HG03025 (cell line): ENCODE data around the gene NKAIN1.
"Not testable (repeated sequence)": the region's sequence is repeated elsewhere in the genome, so short reads cannot be mapped to it uniquely, and the experiment has no call there.

ENCODE experiments used
- ATAC-seq: cut with Tn5 transposase; IDR thresholded peaks from one replicate; pipeline ENCODE4 v1.9.1; 2021; ENCODE audit warnings: mild to moderate bottlenecking, moderate library complexity; ENCODE audit not compliant: unreplicated experiment, low FRiP score

The NKAIN1 gene

GRCh38 chr1:31155216-31155806, 84.4 kb downstream of the NKAIN1 start:
- no peak for ATAC-seq

GRCh38 chr1:31154632-31155215, 85.0 kb downstream of the NKAIN1 start:
- ATAC-seq, result no peak

GRCh38 chr1:31154000-31154631, 85.6 kb downstream of the NKAIN1 start:
- no peak for ATAC-seq

- ATAC-seq, result no peak
Observed at GRCh38 chr1:31153423-31153822, 86.3 kb downstream of the NKAIN1 start.

DNA sequence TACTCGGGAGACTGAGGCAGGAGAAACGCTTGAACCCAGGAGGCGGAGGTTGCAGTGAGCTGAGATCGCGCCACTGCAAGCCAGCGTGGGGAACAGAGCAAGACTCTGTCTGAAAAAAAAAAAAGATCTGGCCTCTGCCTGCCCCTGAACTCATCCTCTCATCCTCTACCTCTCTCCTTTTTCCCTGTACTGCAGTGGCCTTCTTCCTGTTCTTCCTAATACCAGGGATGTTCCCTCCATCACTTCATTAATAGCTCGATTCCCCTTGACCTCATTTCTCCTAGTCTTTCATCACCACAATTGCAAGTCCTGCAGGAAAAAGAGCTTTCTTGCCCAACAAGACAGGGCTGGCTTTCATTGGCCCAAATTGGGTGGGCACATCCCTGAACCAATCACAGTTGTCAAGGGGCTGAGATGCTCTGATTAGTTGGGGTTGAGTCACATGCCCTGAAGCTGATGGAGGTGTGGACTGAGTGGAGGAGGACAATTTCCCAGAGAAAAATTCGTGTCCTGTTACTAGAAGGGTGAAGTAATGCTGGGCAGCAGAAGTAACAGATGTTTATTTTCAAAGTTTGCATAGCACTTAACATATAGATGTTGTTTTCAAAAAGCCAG, 87.4 kb downstream of the NKAIN1 start:
- ATAC-seq, result no peak

DNA sequence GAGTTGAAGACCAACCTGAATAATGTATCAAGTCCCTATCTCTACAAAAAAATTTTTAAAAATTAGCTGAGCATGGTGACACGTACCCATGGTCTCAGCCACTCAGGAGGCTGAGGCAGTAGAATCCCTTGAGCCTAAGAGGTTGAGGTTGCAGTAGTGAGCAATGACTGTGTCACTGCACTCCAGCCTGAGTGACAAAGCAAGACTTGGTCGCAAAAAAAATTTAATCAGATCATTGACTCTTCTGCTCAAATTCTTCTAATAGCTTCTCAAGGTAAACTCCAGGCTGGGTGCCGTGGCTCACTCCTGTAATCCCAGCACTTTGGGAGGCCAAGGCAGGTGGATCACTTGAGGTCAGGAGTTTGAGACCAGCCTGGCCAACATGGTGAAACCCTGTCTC, 88.3 kb downstream of the NKAIN1 start:
- ATAC-seq, result no peak

- ATAC-seq, result no peak
Observed at GRCh38 chr1:31148409-31148808, 91.3 kb downstream of the NKAIN1 start.

GRCh38 chr1:31145648-31146047, 94.0 kb downstream of the NKAIN1 start:
- no peak for ATAC-seq

DNA sequence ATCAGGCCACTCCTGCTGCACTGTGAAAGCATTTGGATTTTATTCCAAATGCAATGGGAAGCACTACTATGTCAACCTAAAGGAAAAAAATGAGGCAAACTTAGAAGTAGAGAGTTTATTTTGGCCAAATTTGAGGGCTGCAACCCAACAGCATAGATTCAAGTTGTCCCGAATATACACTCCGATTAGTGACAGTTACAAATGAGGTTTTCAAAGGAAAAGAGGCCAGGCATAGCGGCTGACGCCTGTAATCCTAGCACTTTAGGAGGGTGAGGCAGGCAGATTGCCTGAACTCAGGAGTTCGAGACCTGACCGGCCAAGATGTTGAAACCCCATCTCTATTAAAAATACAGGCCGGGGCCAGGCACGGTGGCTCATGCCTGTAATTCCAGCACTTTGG, 95.2 kb downstream of the NKAIN1 start:
- ATAC-seq, result no peak

DNA sequence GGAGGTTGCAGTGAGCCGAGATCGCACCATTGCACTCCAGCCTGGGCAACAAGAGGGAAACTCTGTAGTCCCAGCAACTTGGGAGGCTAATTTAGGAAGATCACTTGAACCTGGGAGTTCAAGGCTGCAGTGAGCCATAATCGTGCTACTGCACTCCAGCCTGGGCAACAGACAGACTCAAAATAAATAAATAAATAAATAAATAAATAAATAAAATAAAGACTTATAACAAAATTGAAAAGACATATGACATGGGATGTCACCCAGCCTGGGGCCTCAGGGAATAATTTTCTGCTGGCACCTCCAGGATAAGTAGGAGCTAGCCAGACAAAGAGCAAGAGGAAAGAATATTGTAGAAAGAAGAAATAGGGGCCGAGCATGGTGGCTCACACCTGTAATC, 96.2 kb downstream of the NKAIN1 start:
- ATAC-seq, result no peak

DNA sequence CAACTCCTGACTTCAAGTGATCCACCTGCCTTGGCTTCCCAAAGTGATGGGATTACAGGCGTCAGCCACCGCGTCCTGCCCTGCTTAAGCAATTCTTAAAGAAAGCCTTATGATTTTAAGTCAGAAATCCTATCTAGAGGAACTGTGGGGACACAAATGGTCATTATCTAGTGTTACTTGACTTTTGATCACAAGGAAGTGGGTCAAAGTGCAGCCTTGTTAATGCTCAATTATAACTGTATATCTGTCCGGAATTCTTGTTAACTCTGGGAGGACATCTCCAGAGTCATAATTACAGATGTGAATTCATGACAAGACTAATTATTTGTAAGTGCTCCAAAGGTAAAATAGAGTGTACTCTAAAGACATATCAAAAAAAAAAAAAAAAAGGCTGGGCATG, 97.3 kb downstream of the NKAIN1 start:
- no peak for ATAC-seq

DNA sequence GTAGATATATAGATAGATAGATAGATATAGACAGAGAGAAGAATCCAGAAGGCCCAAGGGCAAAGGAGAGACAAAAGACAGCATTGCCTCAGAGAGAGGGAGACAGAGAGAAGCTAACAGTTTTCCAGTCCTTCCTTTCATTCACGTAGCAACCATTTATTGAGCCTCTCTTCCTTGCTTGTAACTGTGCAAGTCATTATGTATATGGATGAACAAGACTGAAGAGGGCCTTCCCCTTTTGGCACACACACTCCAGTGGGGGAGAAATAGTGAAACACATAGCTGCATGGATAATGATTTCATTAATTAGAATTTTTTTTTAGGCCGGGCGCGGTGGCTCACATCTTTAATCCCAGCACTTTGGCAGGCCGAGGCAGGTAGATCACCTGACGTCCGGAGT, 99.4 kb downstream of the NKAIN1 start:
- no peak for ATAC-seq

DNA sequence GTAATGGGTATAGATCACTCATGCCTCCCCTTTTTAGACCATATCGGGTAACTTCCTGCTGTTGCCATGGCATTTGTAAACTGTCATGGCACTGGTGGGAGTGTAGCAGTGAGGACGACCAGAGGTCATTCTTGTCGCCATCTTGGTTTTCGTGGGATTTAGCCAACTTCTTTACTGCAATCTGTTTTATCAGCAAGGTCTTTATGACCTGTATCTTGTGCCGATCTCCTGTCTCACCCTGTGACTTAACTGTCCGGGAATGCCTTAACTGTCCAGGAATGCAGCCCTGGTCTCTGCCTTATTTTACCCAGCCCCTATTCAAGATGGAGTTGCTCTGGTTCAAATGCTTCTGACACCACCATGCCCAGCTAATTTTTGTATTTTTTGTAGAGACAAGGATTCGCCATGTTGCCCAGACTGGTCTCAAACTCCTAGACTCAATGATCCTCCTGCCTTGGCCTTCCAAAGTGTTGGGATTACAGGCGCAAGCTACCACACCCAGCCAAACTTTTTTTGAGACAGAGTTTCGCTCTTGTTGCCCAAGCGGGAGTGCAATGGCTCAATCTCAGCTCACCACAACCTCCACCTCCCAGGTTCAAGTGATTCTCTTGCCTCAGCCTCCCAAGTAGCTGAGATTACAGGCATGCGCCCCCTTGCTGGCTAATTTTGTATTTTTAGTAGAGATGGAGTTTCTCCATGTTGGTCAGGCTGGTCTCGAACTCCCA, 100.7 kb downstream of the NKAIN1 start:
- not testable (repeated sequence) for ATAC-seq

- not testable (repeated sequence) for ATAC-seq
Observed at GRCh38 chr1:31137873-31138272, 101.8 kb downstream of the NKAIN1 start.

GRCh38 chr1:31135973-31136600, 103.6 kb downstream of the NKAIN1 start:
- no peak for ATAC-seq

GRCh38 chr1:31133368-31133767, 106.3 kb downstream of the NKAIN1 start:
- ATAC-seq, result no peak
